HEK293 (cell line): ENCODE data around the gene CD2AP.

Source experiments
- SETDB1 ChIP-seq: IDR thresholded peaks from one replicate; pipeline ENCODE4 v1.6.1; 2017; ENCODE audit warnings: mild to moderate bottlenecking, low read length, moderate library complexity, mixed read lengths; ENCODE audit not compliant: insufficient read length
- ZBTB26 ChIP-seq: fragments of 450-650 bp; formaldehyde crosslinking; optimal IDR thresholded peaks from 2 replicates; pipeline ENCODE3; 2016; ENCODE audit warnings: missing biosample characterization, mild to moderate bottlenecking, missing genetic modification characterization
- ZNF202 ChIP-seq: fragments of 450-650 bp; formaldehyde crosslinking; IDR thresholded peaks from 2 replicates; pipeline ENCODE4 v1.5.1; 2016; ENCODE audit warnings: missing biosample characterization, missing genetic modification characterization, borderline replicate concordance
- ZSCAN30 ChIP-seq: fragments of 450-650 bp; IDR thresholded peaks from 2 replicates; pipeline ENCODE4 v1.5.1; 2018; ENCODE audit warnings: missing biosample characterization, mild to moderate bottlenecking, missing genetic modification characterization, moderate library complexity
- TF ChIP-seq, protein P1 (sequence below): fragments of 450-650 bp; formaldehyde crosslinking; IDR thresholded peaks from 2 replicates; pipeline ENCODE4 v1.5.1; 2016; ENCODE audit warnings: missing biosample characterization, missing genetic modification characterization
- TF ChIP-seq, protein P2 (sequence below): fragments of 450-650 bp; formaldehyde crosslinking; IDR thresholded peaks from 2 replicates; pipeline ENCODE4 v1.5.1; 2016; ENCODE audit warnings: missing biosample characterization, missing genetic modification characterization

DNA sequence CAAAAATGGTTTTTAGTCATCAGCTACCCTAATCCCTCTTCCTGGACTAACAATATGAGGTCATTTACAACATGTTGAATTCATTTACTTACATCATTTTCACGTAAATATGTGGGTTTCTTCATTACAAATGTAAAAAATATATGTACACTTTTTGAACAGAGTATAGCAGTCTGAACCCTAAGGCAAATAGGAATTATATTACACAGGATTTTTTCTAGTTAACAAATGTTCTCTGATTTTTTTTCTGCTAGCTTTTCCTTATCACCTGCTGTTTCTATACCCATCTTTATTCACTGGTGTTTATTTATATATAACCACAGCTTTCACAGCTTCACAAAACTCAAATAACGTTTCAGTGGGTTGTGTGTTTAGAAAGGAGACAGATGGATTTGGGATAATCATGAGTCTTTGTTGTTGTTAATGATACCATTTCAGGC, 21.0 kb upstream of the CD2AP start:
- TF ChIP-seq, protein P1, sequence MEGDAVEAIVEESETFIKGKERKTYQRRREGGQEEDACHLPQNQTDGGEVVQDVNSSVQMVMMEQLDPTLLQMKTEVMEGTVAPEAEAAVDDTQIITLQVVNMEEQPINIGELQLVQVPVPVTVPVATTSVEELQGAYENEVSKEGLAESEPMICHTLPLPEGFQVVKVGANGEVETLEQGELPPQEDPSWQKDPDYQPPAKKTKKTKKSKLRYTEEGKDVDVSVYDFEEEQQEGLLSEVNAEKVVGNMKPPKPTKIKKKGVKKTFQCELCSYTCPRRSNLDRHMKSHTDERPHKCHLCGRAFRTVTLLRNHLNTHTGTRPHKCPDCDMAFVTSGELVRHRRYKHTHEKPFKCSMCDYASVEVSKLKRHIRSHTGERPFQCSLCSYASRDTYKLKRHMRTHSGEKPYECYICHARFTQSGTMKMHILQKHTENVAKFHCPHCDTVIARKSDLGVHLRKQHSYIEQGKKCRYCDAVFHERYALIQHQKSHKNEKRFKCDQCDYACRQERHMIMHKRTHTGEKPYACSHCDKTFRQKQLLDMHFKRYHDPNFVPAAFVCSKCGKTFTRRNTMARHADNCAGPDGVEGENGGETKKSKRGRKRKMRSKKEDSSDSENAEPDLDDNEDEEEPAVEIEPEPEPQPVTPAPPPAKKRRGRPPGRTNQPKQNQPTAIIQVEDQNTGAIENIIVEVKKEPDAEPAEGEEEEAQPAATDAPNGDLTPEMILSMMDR (tag by site-specific recombination), result no peak
- TF ChIP-seq ZBTB26 (tag by site-specific recombination) (no peak), ZNF202 (tag by site-specific recombination) (no peak), SETDB1 (no peak), ZSCAN30 (tag by site-specific recombination) (peak; percentile 43; the same call in 1 of the 2 replicates)
- TF ChIP-seq, protein P2, sequence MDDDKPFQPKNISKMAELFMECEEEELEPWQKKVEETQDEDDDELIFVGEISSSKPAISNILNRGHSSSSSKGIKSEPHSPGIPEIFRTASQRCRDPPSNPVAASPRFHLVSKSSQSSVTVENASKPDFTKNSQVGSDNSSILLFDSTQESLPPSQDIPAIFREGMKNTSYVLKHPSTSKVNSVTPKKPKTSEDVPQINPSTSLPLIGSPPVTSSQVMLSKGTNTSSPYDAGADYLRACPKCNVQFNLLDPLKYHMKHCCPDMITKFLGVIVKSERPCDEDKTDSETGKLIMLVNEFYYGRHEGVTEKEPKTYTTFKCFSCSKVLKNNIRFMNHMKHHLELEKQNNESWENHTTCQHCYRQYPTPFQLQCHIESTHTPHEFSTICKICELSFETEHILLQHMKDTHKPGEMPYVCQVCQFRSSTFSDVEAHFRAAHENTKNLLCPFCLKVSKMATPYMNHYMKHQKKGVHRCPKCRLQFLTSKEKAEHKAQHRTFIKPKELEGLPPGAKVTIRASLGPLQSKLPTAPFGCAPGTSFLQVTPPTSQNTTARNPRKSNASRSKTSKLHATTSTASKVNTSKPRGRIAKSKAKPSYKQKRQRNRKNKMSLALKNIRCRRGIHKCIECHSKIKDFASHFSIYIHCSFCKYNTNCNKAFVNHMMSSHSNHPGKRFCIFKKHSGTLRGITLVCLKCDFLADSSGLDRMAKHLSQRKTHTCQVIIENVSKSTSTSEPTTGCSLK (tag by site-specific recombination), result no peak
